Epithelial cell of umbilical artery (primary cell): ENCODE data around the gene NPTN. TPM values are rescaled to one million over a fixed set of nuclear protein-coding genes. Genes with fewer than 3 reads are reported as not detected.

ENCODE experiments used
- total RNA-seq: library from RNA; depleted of rRNA; stranded (reverse); fragments of >200 nt; gene quantifications from 2 replicates; pipeline ENCODE4 v1.2.3, GENCODE V29; 2014

NPTN gene
- total RNA-seq: 73.1 and 82.7 TPM in 2 replicates

GRCh38 chr15:73633111-73633990 is at the start of gene NPTN:
NPTN (minus strand) TSS chr15:73633389; CDS start chr15:73633215, 174 bp downstream.

Other genes starting within 250 kb of the NPTN start
- not detected in 2 replicates for gene REC114, start 190.2 kb downstream of the NPTN start, total RNA-seq
- gene CD276, start 51.0 kb upstream of the NPTN start, total RNA-seq: 40.6 and 61.4 TPM in 2 replicates
- gene INSYN1, start 120.0 kb upstream of the NPTN start, total RNA-seq: not detected in 2 replicates
- gene TBC1D21, start 240.2 kb upstream of the NPTN start, total RNA-seq: not detected in 2 replicates